Upper lobe of left lung (tissue), 6 donors: ENCODE results near the gene SLC2A4RG. TPM values are rescaled to one million over a fixed set of nuclear protein-coding genes. Genes with fewer than 3 reads are reported as not detected.

ENCODE experiments used
- ATAC-seq, 2 donors: fragments of 200-7000 bp; cut with Tn5 transposase; one replicate each; pipeline ENCODE4 v1.9.1; 2022; ENCODE audit warnings: mild to moderate bottlenecking in 2 of 2, moderate library complexity in 2 of 2; ENCODE audit not compliant: low FRiP score in 2 of 2
- DNase-seq, 2 donors: peaks; one replicate each; pipeline ENCODE4 v3.0.0-alpha.2; 2019 to 2020
- H3K27ac ChIP-seq, 4 donors: fragments of 200-600 bp; sonication (generic); one replicate each; pipeline ENCODE4 v1.5.1; 2016 to 2019
- H3K27me3 ChIP-seq, 4 donors: fragments of 200-600 bp; sonication (generic); one replicate each; pipeline ENCODE4 v1.5.1; 2017 to 2019
- H3K36me3 ChIP-seq, 4 donors: fragments of 200-600 bp; sonication (generic); one replicate each; pipeline ENCODE4 v1.5.1; 2016 to 2019
- H3K4me1 ChIP-seq, 4 donors: fragments of 200-600 bp; sonication (generic); one replicate each; pipeline ENCODE4 v1.5.1; 2018 to 2019
- H3K4me3 ChIP-seq, 4 donors: fragments of 200-600 bp; sonication (generic); one replicate each; pipeline ENCODE4 v1.5.1; 2017 to 2019; ENCODE audit warnings: mild to moderate bottlenecking in 2 of 4, moderate library complexity in 1 of 4
- H3K9me3 ChIP-seq, 4 donors: fragments of 200-600 bp; sonication (generic); one replicate each; pipeline ENCODE4 v1.5.1; 2018 to 2019
- EP300 ChIP-seq, 4 donors: sonication (generic); formaldehyde crosslinking; IDR thresholded peaks; one replicate each; pipeline ENCODE4 v1.5.1; 2017; ENCODE audit warnings: antibody characterized with exemption in 4 of 4, control low read depth in 2 of 4
- POLR2A ChIP-seq, 4 donors: fragments of 450-650 bp; IDR thresholded peaks; one replicate each; pipeline ENCODE4 v1.5.1; 2016 to 2017; ENCODE audit warnings: antibody characterized with exemption in 4 of 4, mild to moderate bottlenecking in 2 of 4
- POLR2AphosphoS5 ChIP-seq, 2 donors: sonication (generic); formaldehyde crosslinking; IDR thresholded peaks; one replicate each; pipeline ENCODE4 v1.5.1; 2017; ENCODE audit warnings: antibody characterized with exemption in 2 of 2
- WGBS, 2 donors: methylation state at CpG; one replicate each; pipeline ENCODE4 v1.1.5; 2017 to 2018; 5-methylcytosine and 5-hydroxymethylcytosine counted together
- total RNA-seq, 6 donors: library from RNA; depleted of rRNA in 4 of 6; stranded (reverse); fragments of >200 nt in 4 of 6; gene quantifications; one replicate each; pipeline versions ENCODE4 v1.1.0 to v1.2.1, GENCODE V29; 2016 to 2021
- TF ChIP-seq, protein P1 (sequence below), 6 experiments: fragments of 450-650 bp in 4 of 6; fragments of 200-600 bp in 2 of 6; sonication (generic) in 2 of 6; IDR thresholded peaks; one replicate each; pipeline ENCODE4 v1.5.1; 2016 to 2019; ENCODE audit warnings: antibody characterized with exemption in 6 of 6
- donor health status: DM: no; HTN: no; CAD: no; lungs with moderate emphysema.
- donor health status: DM: no; HTN: yes; CAD: no; lungs with severe emphysema.

SLC2A4RG gene
- total RNA-seq, 6 donors from 2014 or later: 28.8 to 106 (median 71.9) TPM

GRCh38 chr20:63751471-63752271, 12.1 kb downstream of the SLC2A4RG start:
- Histone ChIP-seq H3K27ac (peak overlapping the region in 1 of 4 donors; percentile 39), H3K9me3 (no peaks in the 10 kb centered on the region), H3K36me3 (peaks cover 0 to 21% (median 4%) of the 10 kb centered on the region in 4 donors), H3K4me1 (no peaks in the 10 kb centered on the region), H3K4me3 (no peak overlapping the region), H3K27me3 (no peaks in the 10 kb centered on the region)
- DNase-seq: peak in 1 of 2 donors; percentile 81
- TF ChIP-seq POLR2A (IDR thresholded peaks at IDR 0.05) (no peak), POLR2AphosphoS5 (IDR thresholded peaks at IDR 0.05) (no peak), EP300 (IDR thresholded peaks at IDR 0.05) (no peak)
- TF ChIP-seq, protein P1, sequence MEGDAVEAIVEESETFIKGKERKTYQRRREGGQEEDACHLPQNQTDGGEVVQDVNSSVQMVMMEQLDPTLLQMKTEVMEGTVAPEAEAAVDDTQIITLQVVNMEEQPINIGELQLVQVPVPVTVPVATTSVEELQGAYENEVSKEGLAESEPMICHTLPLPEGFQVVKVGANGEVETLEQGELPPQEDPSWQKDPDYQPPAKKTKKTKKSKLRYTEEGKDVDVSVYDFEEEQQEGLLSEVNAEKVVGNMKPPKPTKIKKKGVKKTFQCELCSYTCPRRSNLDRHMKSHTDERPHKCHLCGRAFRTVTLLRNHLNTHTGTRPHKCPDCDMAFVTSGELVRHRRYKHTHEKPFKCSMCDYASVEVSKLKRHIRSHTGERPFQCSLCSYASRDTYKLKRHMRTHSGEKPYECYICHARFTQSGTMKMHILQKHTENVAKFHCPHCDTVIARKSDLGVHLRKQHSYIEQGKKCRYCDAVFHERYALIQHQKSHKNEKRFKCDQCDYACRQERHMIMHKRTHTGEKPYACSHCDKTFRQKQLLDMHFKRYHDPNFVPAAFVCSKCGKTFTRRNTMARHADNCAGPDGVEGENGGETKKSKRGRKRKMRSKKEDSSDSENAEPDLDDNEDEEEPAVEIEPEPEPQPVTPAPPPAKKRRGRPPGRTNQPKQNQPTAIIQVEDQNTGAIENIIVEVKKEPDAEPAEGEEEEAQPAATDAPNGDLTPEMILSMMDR (IDR thresholded peaks at IDR 0.05): no peak
- 73 to 87% methylated on average over 15 to 26 of the region's 45 CpGs for WGBS, 2 donors
- no peak for ATAC-seq

DNA sequence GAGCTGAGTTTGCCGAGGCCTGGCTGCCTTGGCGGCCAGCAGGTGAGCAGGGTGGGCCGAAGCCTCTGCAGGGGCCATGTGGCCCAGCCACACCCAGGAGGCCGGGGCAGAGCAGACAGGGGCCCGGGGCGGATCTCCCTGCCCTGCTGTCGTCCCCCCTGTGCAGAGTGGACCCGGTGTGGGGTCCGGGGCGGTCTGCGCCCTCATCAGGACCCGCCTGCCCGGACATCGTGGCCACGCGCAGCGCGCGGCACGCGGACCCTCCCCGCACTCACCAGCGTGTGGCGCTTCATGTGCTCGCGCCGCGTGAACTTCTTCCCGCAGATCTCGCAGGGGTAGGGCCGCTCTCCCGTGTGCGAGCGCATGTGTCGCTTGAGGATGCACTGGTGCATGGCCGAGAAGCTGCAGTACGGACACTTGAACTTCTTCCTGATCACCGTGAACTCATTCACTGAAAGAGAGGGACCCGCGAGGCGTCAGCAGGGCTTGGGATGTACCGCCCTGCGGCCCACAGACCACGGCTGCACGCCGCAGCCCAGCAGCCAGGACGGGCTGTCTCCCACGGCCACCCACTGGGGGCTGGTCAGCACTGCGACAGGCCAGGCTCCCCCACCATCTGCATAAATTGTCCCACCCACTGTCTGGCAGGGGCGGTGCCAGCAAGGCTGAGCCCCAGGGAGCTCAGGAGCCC, 13.0 kb downstream of the SLC2A4RG start:
- Histone ChIP-seq H3K4me1 (no peaks in the 10 kb centered on the region), H3K9me3 (no peaks in the 10 kb centered on the region), H3K36me3 (peaks cover 0 to 19% (median 3%) of the 10 kb centered on the region in 4 donors), H3K27me3 (no peaks in the 10 kb centered on the region), H3K27ac (no peak overlapping the region), H3K4me3 (no peak overlapping the region)
- peak in 1 of 2 donors; percentile 82 for DNase-seq
- TF ChIP-seq EP300 (IDR thresholded peaks at IDR 0.05): no peak
- no peak for TF ChIP-seq POLR2A (IDR thresholded peaks at IDR 0.05)
- no peak for TF ChIP-seq POLR2AphosphoS5 (IDR thresholded peaks at IDR 0.05)
- TF ChIP-seq, protein P1 (IDR thresholded peaks at IDR 0.05): no peak
- ATAC-seq: no peak
- WGBS, 2 donors: 95 to 98% methylated on average over 13 to 43 of the region's 50 CpGs

- H3K4me3 ChIP-seq: no peak overlapping the region
- H3K4me1 ChIP-seq: no peaks in the 10 kb centered on the region
- ATAC-seq (no peak), DNase-seq (no peak)
- H3K27ac ChIP-seq: no peak overlapping the region
- no peaks in the 10 kb centered on the region for H3K9me3 ChIP-seq
- H3K36me3 ChIP-seq: peaks cover 0 to 19% (median 3%) of the 10 kb centered on the region in 4 donors
- H3K27me3 ChIP-seq: no peaks in the 10 kb centered on the region
- 91 to 92% methylated on average over 10 to 12 of the region's 13 CpGs for WGBS, 2 donors
- TF ChIP-seq POLR2AphosphoS5 (IDR thresholded peaks at IDR 0.05): no peak
- TF ChIP-seq, protein P1 (IDR thresholded peaks at IDR 0.05): no peak
- no peak for TF ChIP-seq EP300 (IDR thresholded peaks at IDR 0.05)
- no peak for TF ChIP-seq POLR2A (IDR thresholded peaks at IDR 0.05)
Observed at GRCh38 chr20:63753381-63753780, 13.8 kb downstream of the SLC2A4RG start.

- ATAC-seq (no peak), DNase-seq (no peak)
- H3K9me3 ChIP-seq: no peaks in the 10 kb centered on the region
- TF ChIP-seq POLR2A (IDR thresholded peaks at IDR 0.05) (no peak), POLR2AphosphoS5 (IDR thresholded peaks at IDR 0.05) (no peak), EP300 (IDR thresholded peaks at IDR 0.05) (no peak)
- TF ChIP-seq, protein P1 (IDR thresholded peaks at IDR 0.05): no peak
- H3K4me3 ChIP-seq: no peak overlapping the region
- no peaks in the 10 kb centered on the region for H3K27me3 ChIP-seq
- 83 to 89% methylated on average over 10 to 16 of the region's 16 CpGs for WGBS, 2 donors
- H3K27ac ChIP-seq: no peak overlapping the region
- no peaks in the 10 kb centered on the region for H3K4me1 ChIP-seq
- peaks cover 0 to 19% (median 3%) of the 10 kb centered on the region in 4 donors for H3K36me3 ChIP-seq
Observed at GRCh38 chr20:63754008-63754407, 14.4 kb downstream of the SLC2A4RG start.
